HG03159 (cell line): ENCODE data around the gene METTL4.
"Not testable (repeated sequence)": the region's sequence is repeated elsewhere in the genome, so short reads cannot be mapped to it uniquely, and the experiment has no call there.

Experiments
- ATAC-seq: cut with Tn5 transposase; IDR thresholded peaks from one replicate; pipeline ENCODE4 v1.9.1; 2021; ENCODE audit warnings: mild to moderate bottlenecking, moderate library complexity; ENCODE audit not compliant: unreplicated experiment

METTL4 gene

GRCh38 chr18:2524794-2525198 is 46.5 kb downstream of the METTL4 start:
- not testable (repeated sequence) for ATAC-seq

DNA sequence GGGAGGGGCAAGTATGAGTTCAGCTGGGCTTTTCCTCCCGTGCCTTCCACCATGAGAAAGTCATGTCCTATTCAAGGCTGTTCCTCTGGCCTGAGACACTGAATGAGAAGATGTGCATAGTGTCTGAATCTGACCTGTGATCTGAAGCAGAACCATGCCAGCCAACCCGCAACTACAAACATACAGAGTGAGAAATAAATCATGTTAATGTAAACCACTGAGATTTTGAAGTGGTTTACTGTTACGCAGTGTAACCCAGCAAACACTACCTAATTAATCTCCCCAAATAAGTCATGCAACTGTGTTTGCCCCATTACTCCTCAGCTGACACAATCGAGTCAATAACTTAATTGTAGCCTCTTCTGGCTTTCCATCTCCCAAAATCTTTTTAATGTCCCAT is 49.2 kb downstream of the METTL4 start:
- no peak for ATAC-seq

DNA sequence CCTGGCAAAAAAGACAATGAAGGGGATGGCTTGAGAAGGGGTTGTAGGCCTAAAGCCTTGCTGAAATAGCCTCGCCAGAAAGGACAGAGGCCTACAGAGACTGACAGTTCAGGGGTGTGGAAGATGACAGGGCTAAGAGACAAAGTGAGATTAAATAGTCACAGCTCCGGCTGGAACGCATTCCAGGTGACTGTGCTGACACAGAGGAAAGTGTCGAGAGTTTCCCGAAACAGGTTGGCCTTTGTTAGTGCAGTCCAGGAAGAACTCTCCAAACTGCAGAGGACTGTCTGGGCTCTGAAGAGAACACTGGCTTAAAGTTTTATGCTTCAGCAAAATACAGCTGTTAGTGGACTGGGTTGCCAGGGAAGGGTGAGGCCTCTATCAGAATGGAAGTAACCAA is 52.8 kb downstream of the METTL4 start:
- ATAC-seq = no peak

DNA sequence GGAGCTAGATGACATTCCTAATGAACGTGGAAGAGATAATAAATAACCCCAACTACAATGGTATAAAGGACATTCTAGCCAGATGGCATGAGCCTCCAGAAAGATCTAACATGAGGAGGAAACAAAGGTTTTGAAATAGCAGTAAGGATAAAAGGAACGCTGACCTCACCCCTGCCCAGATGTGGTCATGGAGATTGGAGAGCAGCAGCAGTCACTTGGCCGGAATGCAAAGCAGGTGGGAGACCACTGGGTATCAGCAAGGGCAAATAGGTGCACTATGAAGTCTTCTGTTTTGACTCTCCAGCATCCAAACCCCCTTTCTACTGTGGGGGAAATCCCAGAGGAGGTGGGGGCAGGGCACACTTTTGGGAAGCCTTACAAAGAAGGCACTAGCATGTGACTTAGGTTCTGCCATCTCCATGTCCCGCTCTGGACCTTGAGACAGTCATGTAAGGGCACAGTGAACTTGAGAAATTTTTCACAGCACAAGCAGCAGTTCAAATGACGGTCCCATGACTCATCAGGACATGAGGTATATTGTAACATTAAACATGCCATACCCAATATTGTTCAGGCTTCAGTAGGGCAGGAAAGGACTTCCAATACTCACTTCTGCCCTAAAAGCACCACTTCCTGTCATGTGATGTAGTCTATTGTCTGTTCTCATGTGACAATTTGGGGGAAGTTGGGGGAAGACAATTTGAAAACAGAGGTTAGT is 55.2 kb downstream of the METTL4 start:
- ATAC-seq = peak; percentile 70

DNA sequence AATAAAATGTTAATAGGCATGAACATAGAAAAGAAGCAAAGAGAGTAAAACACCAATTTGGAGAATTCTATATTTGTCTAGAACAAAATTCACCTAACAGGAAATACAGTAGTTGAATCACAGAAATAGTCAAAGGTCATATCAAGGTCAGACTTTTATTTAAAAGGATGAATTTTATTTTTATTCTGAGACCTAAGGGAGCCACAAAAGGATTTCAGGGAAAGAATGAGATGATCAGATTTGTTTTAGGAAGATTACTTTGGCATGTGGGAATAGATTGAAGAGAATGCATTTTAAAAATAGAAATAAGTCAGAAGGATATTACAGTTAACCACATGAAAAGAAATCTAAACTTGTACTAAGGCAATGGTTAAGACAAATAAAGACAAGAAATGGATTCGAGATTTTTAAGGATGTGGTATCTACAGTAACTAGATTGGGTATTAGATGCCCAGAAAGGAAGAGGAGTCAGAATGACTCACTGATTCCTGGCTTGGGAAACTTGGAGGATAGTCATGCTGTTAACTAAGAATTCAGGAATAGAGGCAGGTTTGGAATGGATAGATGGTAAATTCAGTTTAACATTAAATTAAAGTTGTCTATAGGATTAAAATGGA is 56.0 kb downstream of the METTL4 start:
- ATAC-seq = no peak

GRCh38 chr18:2513616-2514015 is 57.7 kb downstream of the METTL4 start:
- no peak for ATAC-seq

DNA sequence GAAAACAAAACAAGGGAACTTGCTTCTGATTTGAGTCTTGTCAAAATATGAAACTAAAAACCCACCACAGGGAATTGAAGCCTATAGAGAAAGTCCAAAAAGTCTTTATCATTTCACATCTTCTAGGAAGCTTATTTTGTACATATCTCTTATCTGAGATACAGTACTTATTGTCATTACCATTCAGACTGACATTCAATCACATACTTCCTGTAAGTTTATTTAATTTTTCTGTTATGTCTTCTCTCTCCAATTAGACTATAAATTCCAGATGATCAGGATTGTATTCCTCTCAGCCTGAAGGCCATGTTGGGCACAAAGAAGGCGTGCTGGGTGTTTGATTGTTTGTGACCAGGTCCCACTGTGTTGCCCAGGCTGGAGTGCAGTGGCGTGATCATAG is 59.2 kb downstream of the METTL4 start:
- ATAC-seq = no peak

DNA sequence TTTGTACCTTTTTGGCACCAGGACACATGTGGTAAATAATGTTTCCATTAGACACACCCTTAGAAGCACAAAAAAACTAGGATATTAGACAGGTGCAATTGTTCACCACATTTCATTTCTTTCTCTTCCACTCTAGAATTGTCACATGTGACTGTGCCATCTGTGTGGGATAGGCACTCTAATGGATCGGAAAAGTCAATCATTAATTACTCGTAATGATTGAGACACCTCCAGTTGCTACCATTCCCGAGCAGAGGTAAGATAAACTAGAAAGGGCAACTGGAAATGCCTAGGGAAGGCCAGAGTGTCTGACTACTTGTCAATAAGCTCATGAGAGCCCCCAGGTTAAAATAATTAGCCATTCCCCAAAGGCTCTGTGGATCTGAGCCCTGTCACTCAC is 59.9 kb downstream of the METTL4 start:
- no peak for ATAC-seq

DNA sequence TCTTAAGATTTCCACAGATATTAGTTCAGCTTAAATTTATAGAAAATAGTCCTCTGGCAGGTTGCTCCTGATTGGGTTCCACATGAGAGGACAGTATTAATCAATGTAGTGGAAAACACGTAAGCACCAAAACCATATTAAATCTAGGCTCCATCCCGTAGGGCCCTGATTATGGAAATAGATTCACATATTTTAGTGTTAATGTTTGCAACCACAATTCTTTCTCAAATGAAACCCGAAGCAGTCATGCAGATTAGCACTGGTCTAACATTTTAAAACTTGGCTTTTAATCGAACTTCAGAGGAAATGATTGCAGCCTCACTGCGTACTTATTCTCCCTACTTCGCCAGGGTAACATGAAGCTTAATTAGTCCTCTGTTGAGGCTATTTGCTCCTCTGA is 60.9 kb downstream of the METTL4 start:
- no peak for ATAC-seq

DNA sequence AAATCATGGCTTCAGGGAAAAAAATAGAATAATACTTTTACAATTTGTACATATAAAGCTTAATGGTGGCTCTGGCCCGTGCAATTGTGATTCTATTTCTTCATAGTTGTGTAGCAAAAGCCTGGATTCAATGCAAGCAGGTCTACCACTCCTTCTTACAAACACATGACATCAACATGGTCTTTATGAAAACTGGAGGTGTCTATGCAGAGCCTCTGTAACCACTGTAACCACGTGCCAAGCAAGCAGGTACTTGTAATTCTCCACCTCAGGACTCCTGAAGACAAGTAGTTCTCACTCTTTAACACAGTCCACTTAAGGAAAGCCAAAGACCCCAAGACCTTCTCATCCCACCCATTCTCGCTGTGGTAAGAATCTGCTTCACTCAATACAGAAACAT is 62.6 kb downstream of the METTL4 start:
- ATAC-seq = no peak

GRCh38 chr18:2508155-2508554 is 63.1 kb downstream of the METTL4 start:
- no peak for ATAC-seq

- ATAC-seq = no peak
Observed at GRCh38 chr18:2504642-2505041, 66.7 kb downstream of the METTL4 start.

- no peak for ATAC-seq
Observed at GRCh38 chr18:2502880-2503279, 68.4 kb downstream of the METTL4 start.

GRCh38 chr18:2502394-2502793 is 68.9 kb downstream of the METTL4 start:
- no peak for ATAC-seq

- ATAC-seq = no peak
Observed at GRCh38 chr18:2497797-2498196, 73.5 kb downstream of the METTL4 start.

GRCh38 chr18:2495381-2495780 is 75.9 kb downstream of the METTL4 start:
- ATAC-seq = no peak

DNA sequence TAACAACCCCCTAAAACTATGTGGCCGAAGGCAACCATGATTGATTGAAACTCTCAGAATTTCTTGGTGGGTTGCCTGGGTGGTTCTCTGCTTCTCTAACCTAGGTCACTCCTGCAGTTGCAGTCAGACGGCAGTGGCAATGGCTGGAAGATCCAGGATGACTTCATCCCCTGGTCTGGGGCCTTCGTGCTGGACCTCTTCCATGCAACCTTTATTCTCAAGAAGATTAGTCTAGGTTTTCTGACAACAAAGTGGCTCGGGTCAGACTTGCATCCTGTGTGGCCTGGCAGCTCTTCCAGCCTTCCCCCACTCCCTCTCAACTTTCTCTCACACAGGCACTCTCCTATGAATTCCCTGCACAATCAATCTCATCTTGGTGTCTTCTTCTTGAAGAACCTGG is 76.4 kb downstream of the METTL4 start:
- no peak for ATAC-seq
